Psoas muscle (tissue), 8 donors: Measurements from ENCODE around the gene S1PR1. TPM values are rescaled to one million over a fixed set of nuclear protein-coding genes. Genes with fewer than 3 reads are reported as not detected.

Source experiments
- ATAC-seq, 4 donors: fragments of 200-7000 bp; cut with Tn5 transposase; one replicate each; pipeline ENCODE4 v1.9.1; 2020; ENCODE audit warnings: moderate library complexity in 3 of 4, mild to moderate bottlenecking in 2 of 4
- DNase-seq, 2 donors: peaks; one replicate each; pipeline ENCODE4 v3.0.0-alpha.2; 2020
- H3K27ac ChIP-seq: fragments of 200-600 bp; one replicate; pipeline ENCODE4 v1.8.0; 2022
- H3K27me3 ChIP-seq, 3 donors: fragments of 200-600 bp in 1 of 3; one replicate each; pipeline versions ENCODE4 v1.6.1 to v1.8.0; 2013 to 2022; ENCODE audit warnings: low read length in 2 of 3, mild to moderate bottlenecking in 2 of 3, moderate library complexity in 1 of 3; ENCODE audit not compliant: insufficient read depth in 3 of 3
- H3K36me3 ChIP-seq, 2 donors: fragments of 200-600 bp in 1 of 2; one replicate each; pipeline versions ENCODE4 v1.6.1 to v1.8.0; 2013 to 2022; ENCODE audit warnings: low read depth in 1 of 2, mild to moderate bottlenecking in 1 of 2, moderate library complexity in 1 of 2; ENCODE audit not compliant: insufficient read depth in 1 of 2
- H3K4me1 ChIP-seq: fragments of 200-600 bp; one replicate; pipeline ENCODE4 v1.8.0; 2022
- H3K4me3 ChIP-seq: fragments of 200-600 bp; one replicate; pipeline ENCODE4 v1.8.0; 2022; ENCODE audit warnings: mild to moderate bottlenecking
- H3K9me3 ChIP-seq: fragments of 200-600 bp; one replicate; pipeline ENCODE4 v1.8.0; 2022
- CTCF ChIP-seq: fragments of 200-600 bp; IDR thresholded peaks from one replicate; pipeline ENCODE4 v1.8.0; 2022; ENCODE audit warnings: antibody characterized with exemption
- WGBS, 3 donors: extraction: QIAGEN DNeasy Blood & Tissue Kit; methylation state at CpG; one replicate each; pipeline versions ENCODE4 v1.1.6 to v1.1.7; 2013; 5-methylcytosine and 5-hydroxymethylcytosine counted together
- intact Hi-C, 2 donors: fragments of 100-400 bp; cut with DNase I; formaldehyde crosslinking; loops; one replicate each; pipeline versions ENCODE4 v1.11.0 to v1.14.2; 2022
- polyA plus RNA-seq, 3 donors: library from polyadenylated mRNA; stranded (reverse); fragments of 200-250 nt; gene quantifications; one replicate each; pipeline ENCODE4 v1.2.3, GENCODE V29; 2013
- total RNA-seq, 4 donors: library from RNA; stranded (reverse); fragmentation: NEBNext Ultra II Directional in 2 of 4; extraction: Animal tissue kit (Norgen Biotek cat#: 25700) in 2 of 4; gene quantifications; one replicate each; pipeline versions ENCODE4 v1.2.1 to v1.2.4, GENCODE V29; 2021 to 2023
- donor health status: healthy with polysubstance abuse.
- donor health status: DM: no; HTN: no; CAD: no; lungs with moderate emphysema.
- donor health status: Bipolar disorder and iron deficiency.
- donor health status: healthy.
- donor health status: DM: yes; HTN: yes; CAD: no.
- donor health status: DM: no; HTN: no; CAD: no.
- donor health status: DM: no; HTN: no; CAD: no.
- donor health status: DM: yes; HTN: yes; CAD: no.

S1PR1 gene
- total and polyA plus RNA-seq, 7 donors: 21.9 to 35.7 (median 25.8) TPM

DNA sequence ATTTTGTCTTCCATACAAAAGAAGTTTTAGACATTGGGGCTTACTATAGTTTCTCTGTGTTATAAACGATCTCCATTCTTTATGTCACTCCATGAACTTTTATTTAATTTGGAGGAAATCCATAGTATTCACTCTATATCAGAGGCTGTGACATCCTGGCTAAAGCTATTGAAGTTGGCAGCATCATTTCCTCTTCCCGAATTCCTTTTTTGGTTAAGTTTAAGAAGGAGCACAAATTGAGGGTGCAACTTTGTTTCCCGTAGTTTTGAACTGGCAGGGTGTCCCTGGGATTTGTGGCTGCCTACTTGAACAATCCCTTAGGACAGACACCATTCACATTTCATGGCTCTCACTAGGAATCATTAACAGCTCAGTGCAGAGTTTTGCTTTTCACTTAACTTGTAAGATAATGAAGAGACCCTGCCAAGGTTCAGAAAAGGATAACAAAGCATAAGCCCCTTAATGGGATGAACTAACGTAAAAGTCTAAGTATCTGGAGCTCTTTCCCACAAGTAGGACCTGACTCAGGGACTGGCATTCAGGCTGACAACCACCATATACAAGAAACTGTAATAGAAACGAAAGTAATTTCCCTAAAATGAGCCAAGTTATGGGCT, 13.9 kb downstream of the S1PR1 start:
- Histone ChIP-seq H3K9me3 (no peaks in the 10 kb centered on the region), H3K36me3 (no peaks in the 10 kb centered on the region), H3K4me3 (no peak overlapping the region), H3K27me3 (no peaks in the 10 kb centered on the region), H3K27ac (no peak overlapping the region), H3K4me1 (no peaks in the 10 kb centered on the region)
- no peak for TF ChIP-seq CTCF
- DNase-seq (no peak), ATAC-seq (no peak)
- intact Hi-C loops: no loop called here
- WGBS, 3 donors: 37% methylated on average over 5 of the region's 5 CpGs

GRCh38 chr1:101251504-101251903, 14.7 kb downstream of the S1PR1 start:
- TF ChIP-seq CTCF: no peak
- ATAC-seq: no peak
- H3K9me3 ChIP-seq: no peaks in the 10 kb centered on the region
- H3K36me3 ChIP-seq: no peaks in the 10 kb centered on the region
- intact Hi-C loops: no loop called here
- H3K27ac ChIP-seq: no peak overlapping the region
- no peaks in the 10 kb centered on the region for H3K4me1 ChIP-seq
- H3K27me3 ChIP-seq: no peaks in the 10 kb centered on the region
- DNase-seq: no peak
- H3K4me3 ChIP-seq: no peak overlapping the region

DNA sequence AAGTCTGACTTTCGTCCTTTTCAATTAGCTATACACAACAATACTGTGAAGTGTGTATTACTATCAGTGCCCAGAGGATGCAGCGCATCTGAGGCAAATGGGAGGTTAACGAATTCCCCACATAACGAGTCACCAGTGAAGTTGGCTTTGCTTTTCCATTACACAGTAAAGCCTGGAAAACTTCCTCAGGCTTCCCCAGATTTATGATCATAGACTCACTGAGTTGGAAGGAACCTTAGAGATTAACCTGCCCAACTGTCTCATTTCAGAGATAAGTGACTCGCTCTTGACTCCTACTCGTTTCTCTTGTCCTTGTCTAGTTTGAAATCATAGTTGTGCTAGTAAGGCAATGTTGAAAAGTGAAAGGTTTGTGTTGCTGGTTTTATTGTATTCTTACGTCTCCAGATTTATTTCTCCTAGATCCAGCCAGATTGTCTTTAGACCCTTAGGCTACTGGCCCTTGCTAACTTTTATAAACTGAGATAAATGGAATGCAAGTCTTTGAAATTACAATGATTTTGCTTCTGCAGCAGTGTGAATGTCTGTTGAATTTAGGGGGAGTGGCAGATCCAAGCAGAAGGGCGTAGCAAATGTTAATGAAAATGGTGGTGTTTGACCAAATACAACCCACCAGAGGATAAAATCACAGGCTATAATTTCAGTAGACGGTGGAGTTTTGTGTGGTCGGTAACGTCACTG, 17.3 kb downstream of the S1PR1 start:
- no peak for DNase-seq
- no peak for TF ChIP-seq CTCF
- no peaks in the 10 kb centered on the region for H3K27me3 ChIP-seq
- no peaks in the 10 kb centered on the region for H3K36me3 ChIP-seq
- ATAC-seq: no peak
- H3K4me3 ChIP-seq: no peak overlapping the region
- no peak overlapping the region for H3K27ac ChIP-seq
- intact Hi-C loops: no loop called here
- WGBS, 3 donors: 73 to 77% (median 74%) methylated on average over 11 of the region's 11 CpGs
- H3K4me1 ChIP-seq: no peaks in the 10 kb centered on the region
- H3K9me3 ChIP-seq: no peaks in the 10 kb centered on the region

GRCh38 chr1:101257500-101258325, 20.9 kb downstream of the S1PR1 start:
- Histone ChIP-seq H3K27ac (no peak overlapping the region), H3K9me3 (no peaks in the 10 kb centered on the region), H3K27me3 (no peaks in the 10 kb centered on the region), H3K4me1 (no peaks in the 10 kb centered on the region), H3K4me3 (no peak overlapping the region), H3K36me3 (no peaks in the 10 kb centered on the region)
- intact Hi-C loops: no loop called here
- ATAC-seq (no peak), DNase-seq (no peak)
- no peak for TF ChIP-seq CTCF
- 87 to 94% (median 88%) methylated on average over 3 of the region's 3 CpGs for WGBS, 3 donors
